Gastroesophageal sphincter (tissue), 3 donors: ENCODE data around the gene GFPT2.

Source experiments
- EP300 ChIP-seq: sonication (generic); formaldehyde crosslinking; IDR thresholded peaks from one replicate; pipeline ENCODE4 v1.6.1; 2017; ENCODE audit warnings: antibody characterized with exemption, mild to moderate bottlenecking
- POLR2A ChIP-seq, 2 donors: fragments of 450-650 bp; IDR thresholded peaks; one replicate each; pipeline ENCODE4 v1.6.1; 2017; ENCODE audit warnings: antibody characterized with exemption in 2 of 2, mild to moderate bottlenecking in 2 of 2, moderate library complexity in 1 of 2
- POLR2AphosphoS5 ChIP-seq: sonication (generic); formaldehyde crosslinking; IDR thresholded peaks from one replicate; pipeline ENCODE4 v1.6.1; 2017; ENCODE audit warnings: antibody characterized with exemption
- TF ChIP-seq, protein P1 (sequence below), 4 experiments: fragments of 200-600 bp in 2 of 4; fragments of 450-650 bp in 2 of 4; sonication (generic) in 1 of 4; IDR thresholded peaks; one replicate each; pipeline ENCODE4 v1.5.1; 2017 to 2019; ENCODE audit warnings: antibody characterized with exemption in 4 of 4, mild to moderate bottlenecking in 2 of 4, moderate library complexity in 2 of 4

DNA sequence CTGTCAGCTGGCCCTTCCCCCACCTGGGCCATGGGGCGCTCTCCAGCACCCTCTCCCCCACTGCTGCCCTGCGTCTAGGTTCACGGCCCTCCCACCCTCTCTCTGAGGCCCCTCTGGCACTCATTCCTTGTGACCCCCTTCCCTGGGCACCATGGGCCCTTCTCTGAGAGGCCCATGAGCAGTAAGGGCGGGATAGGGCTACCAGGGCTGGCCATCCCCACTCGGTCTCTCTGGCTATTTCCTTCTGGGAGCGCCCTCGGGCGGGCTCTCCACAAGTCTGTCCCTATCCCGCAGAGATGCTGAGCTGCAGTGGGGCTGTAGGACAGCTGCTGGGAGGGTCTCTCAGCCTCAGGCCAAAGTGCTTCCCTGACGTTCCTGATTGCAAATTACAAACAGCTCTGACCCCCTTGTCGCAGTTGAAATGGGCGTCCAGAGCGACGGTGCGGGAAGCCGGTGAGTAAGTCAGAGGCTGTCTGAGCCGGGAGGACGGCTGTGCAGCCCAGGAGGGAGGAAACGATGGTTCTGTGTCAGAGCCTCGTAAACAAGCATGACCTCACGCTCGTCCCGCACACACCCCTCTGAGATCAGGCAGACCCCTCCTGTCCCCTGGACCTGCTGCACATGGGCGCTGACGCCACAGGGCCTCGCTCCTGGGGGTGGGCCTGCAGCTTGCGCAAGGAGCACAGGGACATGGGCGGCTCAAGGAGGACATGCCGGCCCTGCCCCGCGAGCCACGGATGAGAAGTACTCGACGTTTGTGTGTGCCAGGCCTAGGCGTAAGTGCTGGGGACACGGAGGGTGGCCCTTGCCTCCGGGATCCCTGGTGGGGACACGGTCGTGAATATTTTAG lies 36.3 kb upstream of the GFPT2 start:
- TF ChIP-seq, protein P1, sequence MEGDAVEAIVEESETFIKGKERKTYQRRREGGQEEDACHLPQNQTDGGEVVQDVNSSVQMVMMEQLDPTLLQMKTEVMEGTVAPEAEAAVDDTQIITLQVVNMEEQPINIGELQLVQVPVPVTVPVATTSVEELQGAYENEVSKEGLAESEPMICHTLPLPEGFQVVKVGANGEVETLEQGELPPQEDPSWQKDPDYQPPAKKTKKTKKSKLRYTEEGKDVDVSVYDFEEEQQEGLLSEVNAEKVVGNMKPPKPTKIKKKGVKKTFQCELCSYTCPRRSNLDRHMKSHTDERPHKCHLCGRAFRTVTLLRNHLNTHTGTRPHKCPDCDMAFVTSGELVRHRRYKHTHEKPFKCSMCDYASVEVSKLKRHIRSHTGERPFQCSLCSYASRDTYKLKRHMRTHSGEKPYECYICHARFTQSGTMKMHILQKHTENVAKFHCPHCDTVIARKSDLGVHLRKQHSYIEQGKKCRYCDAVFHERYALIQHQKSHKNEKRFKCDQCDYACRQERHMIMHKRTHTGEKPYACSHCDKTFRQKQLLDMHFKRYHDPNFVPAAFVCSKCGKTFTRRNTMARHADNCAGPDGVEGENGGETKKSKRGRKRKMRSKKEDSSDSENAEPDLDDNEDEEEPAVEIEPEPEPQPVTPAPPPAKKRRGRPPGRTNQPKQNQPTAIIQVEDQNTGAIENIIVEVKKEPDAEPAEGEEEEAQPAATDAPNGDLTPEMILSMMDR (IDR thresholded peaks at IDR 0.05), result no peak
- TF ChIP-seq POLR2A (IDR thresholded peaks at IDR 0.05), result no peak
- no peak for TF ChIP-seq POLR2AphosphoS5
- no peak for TF ChIP-seq EP300
